GM19452 (cell line): ENCODE results near the gene IMPDH2.
"Not testable (repeated sequence)": the region's sequence is repeated elsewhere in the genome, so short reads cannot be mapped to it uniquely, and the experiment has no call there.

Source experiments
- ATAC-seq: cut with Tn5 transposase; IDR thresholded peaks from one replicate; pipeline ENCODE4 v1.9.1; 2021; ENCODE audit not compliant: unreplicated experiment

IMPDH2 gene

GRCh38 chr3:49021813-49022687 is 7.1 kb downstream of the IMPDH2 start, which contains the start of gene NDUFAF3:
NDUFAF3 (plus strand) TSS chr3:49022121; CDS start chr3:49022145, 24 bp downstream.
- ATAC-seq: peak; percentile 50

DNA sequence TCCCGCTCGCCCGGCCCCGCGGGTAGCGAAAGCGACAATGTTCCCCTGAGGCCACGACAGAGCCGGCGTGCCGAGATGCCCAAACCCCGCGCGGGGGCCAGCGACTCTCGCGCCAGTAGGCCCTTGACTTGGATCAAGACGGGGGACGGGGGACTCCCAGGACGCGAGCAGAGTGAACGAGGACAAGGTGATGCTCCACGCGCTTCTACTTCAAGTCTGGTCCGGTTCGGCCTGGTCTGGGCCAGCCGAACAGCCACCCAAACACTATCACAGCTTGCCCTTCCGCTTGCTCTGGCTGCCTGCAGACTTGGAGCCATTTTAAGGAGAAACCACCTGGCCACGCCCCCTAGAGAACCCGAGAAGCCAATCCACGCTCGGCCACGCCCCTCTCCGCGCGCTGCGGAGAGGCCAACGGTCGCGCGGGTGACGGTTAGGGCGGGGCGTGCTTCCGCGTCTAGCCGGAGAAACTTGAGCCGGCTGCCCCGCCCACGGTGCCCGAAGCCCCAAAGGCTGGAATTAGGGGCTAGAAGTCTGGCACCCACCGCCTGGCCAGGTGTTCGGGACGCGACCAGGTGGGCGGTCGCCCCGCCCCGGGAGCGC is 7.9 kb downstream of the IMPDH2 start:
- peak; percentile 52 for ATAC-seq

- peak; percentile 1 for ATAC-seq
These were observed 8.6 kb downstream of the IMPDH2 start for GRCh38 chr3:49020330-49021212.

- no peak for ATAC-seq
These were observed 9.3 kb downstream of the IMPDH2 start for GRCh38 chr3:49019941-49020329.

DNA sequence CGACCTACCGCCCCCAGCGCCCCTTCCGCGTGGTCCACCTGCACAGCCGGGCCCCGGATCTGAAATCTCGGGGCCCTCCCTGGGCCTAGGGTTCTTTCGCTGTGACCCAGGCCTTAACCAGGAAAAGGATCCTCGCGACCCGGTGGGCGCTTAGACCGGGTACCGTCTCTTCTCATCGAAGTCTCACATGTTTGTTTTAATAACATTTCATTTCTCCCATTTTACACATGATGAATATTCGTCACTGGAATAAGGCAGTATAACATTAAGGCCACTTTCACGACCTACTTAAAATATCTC is 10.5 kb downstream of the IMPDH2 start:
- ATAC-seq: no peak

DNA sequence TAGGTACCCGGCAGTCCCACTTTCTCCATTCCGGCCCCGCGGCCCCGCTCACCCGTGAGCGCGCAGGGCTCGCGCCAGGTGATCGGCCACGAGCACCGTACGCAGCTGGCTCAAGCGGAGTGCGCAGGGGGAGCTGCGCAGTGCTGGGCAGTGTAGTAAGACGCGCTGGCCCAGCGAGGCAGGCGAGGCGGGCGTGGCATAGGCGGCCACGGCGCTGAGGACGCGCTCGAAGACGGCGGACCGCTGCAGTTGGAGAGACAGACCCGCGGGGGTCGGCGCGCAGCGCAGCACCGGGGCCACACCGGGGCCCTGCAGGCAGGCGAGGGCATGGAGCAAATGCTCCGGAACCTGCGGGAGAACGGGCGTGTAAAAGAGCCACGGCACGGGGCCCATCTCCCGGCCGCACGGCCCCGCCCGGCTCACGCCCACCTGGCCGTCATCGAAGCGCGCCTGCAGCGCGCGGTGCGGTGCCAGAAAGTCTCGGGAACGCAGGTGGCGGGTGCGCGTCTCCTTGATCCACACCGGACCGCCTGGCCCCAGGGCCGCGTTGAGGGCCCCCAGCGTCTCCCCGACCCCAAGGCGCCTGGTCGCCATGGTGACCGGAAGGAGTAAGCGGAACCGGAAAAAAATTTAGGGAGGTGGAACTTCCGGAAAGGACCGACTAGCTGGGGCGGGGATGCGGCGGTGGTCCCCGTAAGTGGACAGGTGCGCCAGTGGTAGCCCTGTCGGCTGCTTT is 11.1 kb downstream of the IMPDH2 start, which contains the start of gene DALRD3:
TSS of gene DALRD3 (minus strand) at position 610 of the 736 bp plus-strand sequence. CDS start at position 594, 16 bp downstream.
- ATAC-seq: no peak

GRCh38 chr3:49017229-49017970 is 11.8 kb downstream of the IMPDH2 start:
- ATAC-seq: no peak

- ATAC-seq: no peak
These were observed 12.6 kb downstream of the IMPDH2 start for GRCh38 chr3:49016414-49017228.

GRCh38 chr3:49015765-49016164 is 13.4 kb downstream of the IMPDH2 start:
- ATAC-seq: no peak

DNA sequence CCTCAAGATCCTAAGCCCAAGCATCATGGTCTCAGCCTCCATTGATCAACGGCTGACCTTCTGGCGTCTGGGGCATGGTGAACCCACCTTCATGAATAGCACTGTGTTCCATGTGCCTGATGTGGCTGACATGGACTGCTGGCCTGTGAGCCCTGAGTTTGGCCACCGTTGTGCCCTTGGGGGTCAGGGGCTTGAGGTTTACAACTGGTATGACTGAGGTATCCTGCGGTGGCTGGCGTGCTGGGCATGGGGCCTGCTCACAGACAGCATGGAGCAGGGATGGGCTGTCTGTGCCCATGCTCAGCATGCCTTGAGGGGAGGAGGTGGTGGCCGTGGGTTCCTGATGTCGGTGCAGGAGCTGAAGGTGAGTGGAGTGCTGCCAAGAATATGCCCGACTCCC is 14.1 kb downstream of the IMPDH2 start:
- no peak for ATAC-seq

DNA sequence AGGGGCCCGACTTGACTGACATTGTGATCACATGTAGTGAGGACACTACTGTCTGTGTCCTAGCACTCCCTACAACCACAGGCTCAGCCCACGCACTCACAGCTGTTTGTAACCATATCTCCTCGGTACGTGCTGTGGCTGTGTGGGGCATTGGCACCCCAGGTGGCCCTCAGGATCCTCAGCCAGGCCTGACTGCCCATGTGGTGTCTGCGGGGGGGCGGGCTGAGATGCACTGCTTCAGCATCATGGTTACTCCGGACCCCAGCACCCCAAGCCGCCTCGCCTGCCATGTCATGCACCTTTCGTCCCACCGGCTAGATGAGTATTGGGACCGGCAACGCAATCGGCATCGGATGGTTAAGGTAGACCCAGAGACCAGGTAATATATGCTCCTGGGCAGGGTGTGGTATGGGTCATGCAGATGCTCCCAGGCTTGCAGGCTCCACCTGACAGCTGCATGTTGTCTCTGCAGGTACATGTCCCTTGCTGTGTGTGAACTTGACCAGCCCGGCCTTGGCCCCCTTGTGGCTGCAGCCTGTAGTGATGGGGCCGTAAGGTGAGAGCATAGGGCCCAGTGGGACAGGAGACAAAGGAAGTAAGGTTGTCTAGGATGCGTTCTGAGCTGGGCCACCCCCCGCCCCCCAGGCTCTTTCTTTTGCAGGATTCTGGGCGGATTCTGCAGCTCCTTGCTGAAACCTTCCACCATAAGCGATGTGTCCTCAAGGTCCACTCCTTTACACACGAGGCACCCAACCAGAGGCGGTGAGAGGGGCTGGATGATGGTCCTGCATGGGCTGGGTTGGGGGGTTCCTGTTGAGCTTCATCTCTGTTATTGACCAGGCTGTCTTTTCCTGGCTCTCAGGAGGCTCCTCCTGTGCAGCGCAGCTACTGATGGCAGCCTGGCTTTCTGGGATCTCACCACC is 15.2 kb downstream of the IMPDH2 start:
- ATAC-seq: no peak

DNA sequence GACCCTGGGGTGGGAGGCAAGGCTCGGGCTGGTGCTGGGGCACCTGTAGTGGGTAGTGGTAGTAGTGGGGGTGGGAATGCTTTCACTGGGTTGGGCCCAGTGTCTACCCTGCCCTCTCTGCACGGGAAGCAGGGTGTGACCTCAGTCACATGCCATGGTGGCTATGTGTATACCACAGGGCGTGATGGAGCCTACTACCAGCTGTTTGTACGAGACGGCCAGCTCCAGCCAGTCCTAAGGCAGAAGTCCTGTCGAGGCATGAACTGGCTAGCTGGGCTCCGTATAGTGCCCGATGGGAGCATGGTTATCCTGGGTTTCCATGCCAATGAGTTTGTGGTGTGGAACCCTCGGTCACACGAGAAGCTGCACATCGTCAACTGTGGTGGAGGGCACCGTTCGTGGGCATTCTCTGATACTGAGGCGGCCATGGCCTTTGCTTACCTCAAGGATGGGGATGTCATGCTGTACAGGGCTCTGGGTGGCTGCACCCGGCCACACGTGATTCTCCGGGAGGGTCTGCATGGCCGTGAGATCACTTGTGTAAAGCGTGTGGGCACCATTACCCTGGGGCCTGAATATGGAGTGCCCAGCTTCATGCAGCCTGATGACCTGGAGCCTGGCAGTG is 16.0 kb downstream of the IMPDH2 start:
- no peak for ATAC-seq

GRCh38 chr3:49012441-49013017 is 16.7 kb downstream of the IMPDH2 start:
- ATAC-seq: no peak

DNA sequence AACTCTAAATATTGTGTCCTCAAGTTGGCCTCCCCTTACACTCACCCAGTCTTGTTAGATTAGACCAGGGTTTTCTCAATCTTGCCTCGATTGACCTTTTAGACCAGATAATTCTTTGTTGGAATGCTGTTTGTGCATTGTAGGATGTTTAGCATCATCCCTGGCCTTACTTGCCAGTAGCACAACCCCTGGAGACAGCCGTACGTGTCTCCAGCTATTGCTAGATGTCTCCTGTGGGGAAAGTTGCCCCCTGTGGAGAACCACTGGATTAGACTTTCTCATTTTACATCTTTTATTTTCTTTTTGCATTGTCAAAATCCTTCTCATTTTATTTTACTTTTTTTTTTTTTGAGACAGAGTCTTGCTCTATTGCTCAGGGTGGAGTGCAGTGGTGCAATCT is 19.8 kb downstream of the IMPDH2 start:
- ATAC-seq: no peak

DNA sequence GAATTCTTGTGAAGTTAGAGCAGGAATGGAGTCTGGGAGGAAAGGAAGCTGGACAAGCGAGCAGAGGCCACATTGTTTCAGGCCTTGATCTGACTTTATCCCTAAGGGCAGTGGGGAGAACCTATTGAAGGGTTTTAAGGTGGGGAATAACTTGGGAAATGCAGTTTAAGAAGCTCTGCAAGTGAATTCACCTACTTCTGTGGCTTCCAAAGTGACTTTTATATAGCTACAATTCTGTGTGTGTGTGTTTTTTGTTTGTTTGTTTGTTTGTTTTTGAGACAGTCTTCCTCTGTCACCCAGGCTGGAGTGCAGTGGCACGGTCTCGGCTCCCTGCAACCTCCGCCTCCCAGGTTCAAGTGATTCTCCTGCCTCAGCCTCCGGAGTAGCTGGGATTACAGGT is 20.6 kb downstream of the IMPDH2 start:
- not testable (repeated sequence) for ATAC-seq

DNA sequence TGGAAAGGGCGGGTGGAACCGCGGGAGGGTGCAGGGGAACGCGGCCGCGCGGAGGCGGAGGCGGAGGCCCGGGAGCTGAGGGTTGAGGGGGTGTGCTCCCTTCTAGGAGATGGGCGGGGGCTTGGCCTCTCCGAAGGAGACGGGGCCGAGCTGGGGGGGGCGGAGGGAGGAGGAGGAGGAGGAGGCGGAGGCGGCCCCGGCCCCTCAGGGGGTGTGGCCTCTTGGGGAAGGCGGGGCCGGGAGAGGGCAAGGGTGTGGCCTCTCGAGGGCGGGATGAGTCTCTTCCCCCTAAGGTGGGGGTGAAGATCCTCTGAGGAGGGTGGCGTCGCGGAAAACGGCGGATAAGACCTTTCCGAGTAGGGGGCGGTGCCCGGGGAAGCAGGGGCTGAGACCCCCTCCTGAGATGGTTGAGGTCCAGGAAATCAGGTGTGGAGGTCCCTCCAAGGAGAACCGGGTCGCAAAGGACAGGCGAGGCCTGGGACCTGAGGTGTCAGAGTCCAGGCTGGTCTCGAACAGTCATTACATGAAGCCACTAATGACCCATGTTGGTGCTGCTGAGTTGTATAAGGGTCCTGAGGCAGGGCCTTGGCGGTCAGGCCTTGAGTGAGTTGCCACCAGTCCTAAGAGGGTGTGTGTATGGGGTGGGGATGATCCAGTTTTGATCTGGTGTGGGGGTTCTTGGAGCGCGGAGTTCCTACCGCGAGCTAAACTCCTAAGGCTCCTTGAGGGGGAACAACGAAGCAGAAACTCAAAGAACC is 21.2 kb downstream of the IMPDH2 start:
- peak; percentile 35 for ATAC-seq
